Panc1 (cell line): Measurements from ENCODE around the gene GPATCH8. TPM values are rescaled to one million over a fixed set of nuclear protein-coding genes. Genes with fewer than 3 reads are reported as not detected.
"Not testable (repeated sequence)": the region's sequence is repeated elsewhere in the genome, so short reads cannot be mapped to it uniquely, and the experiment has no call there.

Experiments used
- ATAC-seq: fragments of 200-7000 bp; cut with Tn5 transposase; 2 replicates; pipeline ENCODE4 v1.9.1; 2020; ENCODE audit warnings: mild to moderate bottlenecking, moderate library complexity
- BruUV-seq: library from RNA; stranded (reverse); fragments of 400-500 nt; replicated peaks from 2 replicates; lab custom pipeline; 2021; lab: Mats Ljungman, UMichigan
- CTCF ChIA-PET: fragments of 300-600 bp; sonication (Branson Sonifier 250); formaldehyde crosslinking; loops from one replicate; lab custom pipeline; 2022; ENCODE audit warnings: antibody characterized with exemption; lab: Charles Lee
- POLR2A ChIA-PET: fragments of 300-600 bp; sonication (Branson Sonifier 250); formaldehyde crosslinking; loops from one replicate; lab custom pipeline; 2022; ENCODE audit warnings: antibody characterized with exemption; lab: Charles Lee
- DNase-seq: peaks from one replicate; pipeline ENCODE4 v3.0.0-alpha.2; 2010; ENCODE audit warnings: low read depth, low spot score
- H3K27ac ChIP-seq: 2 replicates; pipeline ENCODE4 v1.5.1; 2011; ENCODE audit warnings: mild to moderate bottlenecking, low read length, inconsistent platforms
- H3K27me3 ChIP-seq: fragments of 200-500 bp; sonication (Bioruptor generic); 2 replicates; pipeline ENCODE4 v1.6.0; 2014; ENCODE audit warnings: low read length, inconsistent platforms; ENCODE audit not compliant: control insufficient read depth, insufficient read depth
- H3K36me3 ChIP-seq: fragments of 200-500 bp; sonication (Bioruptor generic); 2 replicates; pipeline ENCODE4 v1.5.1; 2014; ENCODE audit warnings: inconsistent platforms, mild to moderate bottlenecking, low read length, moderate library complexity; ENCODE audit not compliant: control insufficient read depth, insufficient read depth
- H3K4me1 ChIP-seq: 2 replicates; pipeline ENCODE4 v1.5.1; 2011; ENCODE audit warnings: inconsistent platforms, mild to moderate bottlenecking, low read length, moderate library complexity; ENCODE audit not compliant: control insufficient read depth, insufficient read depth
- H3K4me3 ChIP-seq, 2 experiments: 2 replicates each; pipeline ENCODE4 v1.5.1; 2011 to 2012; ENCODE audit warnings: low read depth in 2 of 2, low read length in 2 of 2, mild to moderate bottlenecking in 2 of 2, inconsistent platforms in 1 of 2, moderate library complexity in 1 of 2
- H3K9me3 ChIP-seq: fragments of 200-500 bp; sonication (Bioruptor generic); 2 replicates; pipeline ENCODE4 v1.5.1; 2014; ENCODE audit warnings: low read depth, mild to moderate bottlenecking, inconsistent platforms, low read length, moderate library complexity; ENCODE audit not compliant: control insufficient read depth, insufficient read depth
- CTCF ChIP-seq: fragments of 450-650 bp; IDR thresholded peaks from 2 replicates; pipeline ENCODE4 v1.5.1; 2017; ENCODE audit warnings: mild to moderate bottlenecking
- POLR2AphosphoS5 ChIP-seq: IDR thresholded peaks from 2 replicates; pipeline ENCODE4 v1.6.1; 2012; ENCODE audit warnings: mild to moderate bottlenecking, low read depth, low read length, moderate library complexity
- REST ChIP-seq, 2 experiments: IDR thresholded peaks; 2 replicates each; pipeline ENCODE4 v1.6.1; 2011 to 2012; ENCODE audit warnings: low read depth in 2 of 2, control low read depth in 1 of 2, low read length in 1 of 2, mild to moderate bottlenecking in 1 of 2, moderate library complexity in 1 of 2; ENCODE audit not compliant: insufficient read depth in 1 of 2
- SIN3A ChIP-seq: IDR thresholded peaks from 2 replicates; pipeline ENCODE4 v1.6.1; 2012; ENCODE audit warnings: low read depth, mild to moderate bottlenecking, low read length, moderate library complexity, borderline replicate concordance; ENCODE audit not compliant: insufficient read depth
- TCF7L2 ChIP-seq: IDR thresholded peaks from 2 replicates; pipeline ENCODE4 v1.6.1; 2011; ENCODE audit warnings: mild to moderate bottlenecking, low read depth, low read length, inconsistent platforms
- in situ Hi-C: cut with HindIII; loops from 2 replicates; pipeline ENCODE4 v1.10.0; 2016; ENCODE audit warnings: low sequenced_read_pairs, low pct_unique_long_range_greater_than_20kb
- intact Hi-C: fragments of 100-400 bp; cut with micrococcal nuclease; formaldehyde crosslinking; loops from one replicate; pipeline ENCODE4 v1.10.0; 2022; ENCODE audit not compliant: unreplicated experiment
- total RNA-seq: library from RNA; stranded (reverse); gene quantifications from one replicate; pipeline ENCODE4 v1.2.1, GENCODE V29; 2021; ENCODE audit not compliant: unreplicated experiment

GPATCH8 gene
- total RNA-seq, 1 experiment from 2014 or later = 30.8 TPM

- ChIA-PET POLR2A (no interaction called here), CTCF (interaction anchor here (0.6 to 0.7 kb wide), 3 partner anchors 20 to 283 kb away, joined by 3 to 4 read pairs (median 3); no protein-coding TSS in a partner anchor)
- no peaks in the 10 kb centered on the region for H3K9me3 ChIP-seq
- DNase-seq (no peak), ATAC-seq (no peak)
- no TSS peak for BruUV-seq
- TF ChIP-seq CTCF (no peak), REST (IDR thresholded peaks at IDR 0.05; ENCODE audit: insufficient read depth in 1 of 2, low read depth in 2 of 2, low read length in 1 of 2) (no peak), POLR2AphosphoS5 (no peak), SIN3A (no peak), TCF7L2 (no peak)
- no peak overlapping the region for H3K27ac ChIP-seq
- intact Hi-C loops = no loop called here
- H3K36me3 ChIP-seq = no peaks in the 10 kb centered on the region
- H3K4me3 ChIP-seq = no peak overlapping the region
- in situ Hi-C loops = no loop called here
- H3K4me1 ChIP-seq = no peaks in the 10 kb centered on the region
- H3K27me3 ChIP-seq = no peaks in the 10 kb centered on the region
These were observed 135.8 kb downstream of the GPATCH8 start for GRCh38 chr17:44367231-44367979.

- H3K36me3 ChIP-seq, H3K9me3 ChIP-seq, ATAC-seq, BruUV-seq, DNase-seq, intact Hi-C loops, H3K4me1 ChIP-seq, H3K4me3 ChIP-seq, in situ Hi-C loops, H3K27ac ChIP-seq, CTCF ChIA-PET, H3K27me3 ChIP-seq: not testable (repeated sequence)
- POLR2A ChIA-PET = interaction anchor here (0.6 kb wide), 1 partner anchor 66 kb away, joined by 6 read pairs; no protein-coding TSS in a partner anchor
These were observed 138.2 kb downstream of the GPATCH8 start for GRCh38 chr17:44365051-44365450.

GRCh38 chr17:44363613-44364159, 139.5 kb downstream of the GPATCH8 start, which contains the start of gene FAM171A2:
TSS of gene FAM171A2 (minus strand) at chr17:44363853. CDS start at chr17:44363714, 139 bp downstream.
- BruUV-seq = no TSS peak
- intact Hi-C loops (no loop called here), in situ Hi-C loops (no loop called here)
- ATAC-seq = peak; percentile 88
- no peaks in the 10 kb centered on the region for H3K36me3 ChIP-seq
- no peak for DNase-seq
- TF ChIP-seq POLR2AphosphoS5 (no peak), CTCF (peak; percentile 94), REST (IDR thresholded peaks at IDR 0.05; ENCODE audit: insufficient read depth in 1 of 2, low read depth in 2 of 2, low read length in 1 of 2) (no peak), SIN3A (0 out of 2 replicates have a peak, but pooled peaks have one; percentile 31), TCF7L2 (no peak)
- H3K27ac ChIP-seq = no peak within 1 kb of the TSS
- ChIA-PET CTCF (interaction anchor here (1.5 kb wide), 1 partner anchor 195 kb away, joined by 4 read pairs; no protein-coding TSS in a partner anchor), POLR2A (interaction anchor here (0.5 kb wide), 1 partner anchor 55 kb away, joined by 11 read pairs; the partner anchor contains the start of gene RUNDC3A)
- peaks cover 6% of the 10 kb centered on the region; the same call in 1 of the 2 replicates for H3K4me1 ChIP-seq
- H3K9me3 ChIP-seq = no peaks in the 10 kb centered on the region
- no peaks in the 10 kb centered on the region for H3K27me3 ChIP-seq
- H3K4me3 ChIP-seq = peak within 1 kb of the TSS; percentile 58 to 62
